ENCODE measurements around the gene MPC1L.

The MPC1L gene

DNA sequence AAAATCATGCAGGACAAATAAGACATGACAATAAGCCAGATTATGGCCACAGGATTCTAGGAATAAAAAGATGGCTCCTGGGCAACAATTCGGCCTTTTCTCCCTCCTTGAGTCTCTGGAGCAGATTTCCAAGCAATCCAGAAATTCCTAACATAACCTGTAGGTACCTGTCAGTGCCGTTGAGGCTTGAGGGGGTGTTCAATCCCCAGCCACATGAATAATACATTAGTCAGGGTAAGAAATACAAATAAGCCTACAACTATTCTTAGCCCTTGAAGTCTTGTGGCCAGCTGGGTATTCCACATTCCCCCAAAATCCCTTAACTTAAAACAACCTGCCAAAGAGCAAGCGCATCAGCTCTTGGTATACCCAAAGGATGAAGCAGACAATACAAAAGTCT is 14.5 kb downstream of the MPC1L start:
- TF ChIP-seq, protein P1, sequence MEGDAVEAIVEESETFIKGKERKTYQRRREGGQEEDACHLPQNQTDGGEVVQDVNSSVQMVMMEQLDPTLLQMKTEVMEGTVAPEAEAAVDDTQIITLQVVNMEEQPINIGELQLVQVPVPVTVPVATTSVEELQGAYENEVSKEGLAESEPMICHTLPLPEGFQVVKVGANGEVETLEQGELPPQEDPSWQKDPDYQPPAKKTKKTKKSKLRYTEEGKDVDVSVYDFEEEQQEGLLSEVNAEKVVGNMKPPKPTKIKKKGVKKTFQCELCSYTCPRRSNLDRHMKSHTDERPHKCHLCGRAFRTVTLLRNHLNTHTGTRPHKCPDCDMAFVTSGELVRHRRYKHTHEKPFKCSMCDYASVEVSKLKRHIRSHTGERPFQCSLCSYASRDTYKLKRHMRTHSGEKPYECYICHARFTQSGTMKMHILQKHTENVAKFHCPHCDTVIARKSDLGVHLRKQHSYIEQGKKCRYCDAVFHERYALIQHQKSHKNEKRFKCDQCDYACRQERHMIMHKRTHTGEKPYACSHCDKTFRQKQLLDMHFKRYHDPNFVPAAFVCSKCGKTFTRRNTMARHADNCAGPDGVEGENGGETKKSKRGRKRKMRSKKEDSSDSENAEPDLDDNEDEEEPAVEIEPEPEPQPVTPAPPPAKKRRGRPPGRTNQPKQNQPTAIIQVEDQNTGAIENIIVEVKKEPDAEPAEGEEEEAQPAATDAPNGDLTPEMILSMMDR (IDR thresholded peaks at IDR 0.05; ENCODE audit: borderline replicate concordance, extremely low read depth, low read length, poor library complexity, severe bottlenecking): no peak
- TF ChIP-seq EZH2 (IDR thresholded peaks at IDR 0.05; ENCODE audit: borderline replicate concordance, low read depth, low read length, severe bottlenecking): no peak
- no peak overlapping the region for H3K4me2 ChIP-seq (ENCODE audit: insufficient read depth, low read length)
- H3K9ac ChIP-seq (ENCODE audit: low read depth, low read length): no peak overlapping the region
- ATAC-seq (ENCODE audit: insufficient read depth, low read depth): no peak
- no peaks in the 10 kb centered on the region for H3K4me1 ChIP-seq (ENCODE audit: insufficient read depth, low read length)
- DNase-seq: no peak
- H3K36me3 ChIP-seq (ENCODE audit: insufficient read depth, low read length): peaks cover 77% of the 10 kb centered on the region
- H4K20me1 ChIP-seq (ENCODE audit: insufficient read depth, low read length): no peaks in the 10 kb centered on the region; the same call in 1 of the 2 replicates
- no peaks in the 10 kb centered on the region for H3K9me3 ChIP-seq (ENCODE audit: insufficient read depth, low read length, severe bottlenecking)
- no peak overlapping the region for H3K4me3 ChIP-seq (ENCODE audit: low read depth in 1 of 2, low read length in 2 of 2)
- H3K27me3 ChIP-seq (ENCODE audit: insufficient read depth, low read length, poor library complexity): no peaks in the 10 kb centered on the region
- no peak overlapping the region for H2AFZ ChIP-seq (ENCODE audit: low read depth, low read length)
- no peak overlapping the region for H3K27ac ChIP-seq (ENCODE audit: low read length)
- peaks cover 26% of the 10 kb centered on the region for H3K79me2 ChIP-seq (ENCODE audit: insufficient read depth, low read length)

DNA sequence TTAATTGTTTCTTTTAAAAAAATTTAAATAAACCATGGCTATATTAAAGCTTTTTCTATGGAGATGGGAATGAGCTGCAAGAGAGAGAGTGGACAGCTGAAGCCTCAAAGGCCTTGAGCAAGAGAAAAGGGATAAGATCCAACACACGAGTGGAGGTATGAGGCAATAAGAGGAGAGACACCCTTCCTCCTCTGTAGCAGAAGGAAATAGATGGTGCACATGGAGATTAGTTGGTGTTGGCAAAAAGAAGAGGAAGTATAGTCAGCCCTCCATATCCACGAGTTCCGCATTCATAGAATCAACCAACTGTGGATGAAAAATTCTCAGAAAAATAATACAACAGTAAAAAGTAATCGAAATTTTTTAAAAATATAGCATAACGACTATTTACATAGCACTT is 20.9 kb downstream of the MPC1L start:
- Histone ChIP-seq H3K27ac (ENCODE audit: low read length) (peak overlapping the region; percentile 99), H3K36me3 (ENCODE audit: insufficient read depth, low read length) (peaks cover 16% of the 10 kb centered on the region), H2AFZ (ENCODE audit: low read depth, low read length) (no peak overlapping the region), H3K79me2 (ENCODE audit: insufficient read depth, low read length) (peaks cover 69% of the 10 kb centered on the region), H3K27me3 (ENCODE audit: insufficient read depth, low read length, poor library complexity) (no peaks in the 10 kb centered on the region), H4K20me1 (ENCODE audit: insufficient read depth, low read length) (peaks cover 7% of the 10 kb centered on the region), H3K4me2 (ENCODE audit: insufficient read depth, low read length) (peak overlapping the region; percentile 97), H3K9ac (ENCODE audit: low read depth, low read length) (peak overlapping the region; percentile 58), H3K4me3 (ENCODE audit: low read depth in 1 of 2, low read length in 2 of 2) (peak overlapping the region; percentile 26 to 81; a peak in 3 of 4 replicates), H3K9me3 (ENCODE audit: insufficient read depth, low read length, severe bottlenecking) (no peaks in the 10 kb centered on the region), H3K4me1 (ENCODE audit: insufficient read depth, low read length) (peaks cover 29% of the 10 kb centered on the region)
- no peak for ATAC-seq (ENCODE audit: insufficient read depth, low read depth)
- TF ChIP-seq EZH2 (IDR thresholded peaks at IDR 0.05; ENCODE audit: borderline replicate concordance, low read depth, low read length, severe bottlenecking): no peak
- TF ChIP-seq, protein P1 (IDR thresholded peaks at IDR 0.05; ENCODE audit: borderline replicate concordance, extremely low read depth, low read length, poor library complexity, severe bottlenecking): no peak
- no peak for DNase-seq

DNA sequence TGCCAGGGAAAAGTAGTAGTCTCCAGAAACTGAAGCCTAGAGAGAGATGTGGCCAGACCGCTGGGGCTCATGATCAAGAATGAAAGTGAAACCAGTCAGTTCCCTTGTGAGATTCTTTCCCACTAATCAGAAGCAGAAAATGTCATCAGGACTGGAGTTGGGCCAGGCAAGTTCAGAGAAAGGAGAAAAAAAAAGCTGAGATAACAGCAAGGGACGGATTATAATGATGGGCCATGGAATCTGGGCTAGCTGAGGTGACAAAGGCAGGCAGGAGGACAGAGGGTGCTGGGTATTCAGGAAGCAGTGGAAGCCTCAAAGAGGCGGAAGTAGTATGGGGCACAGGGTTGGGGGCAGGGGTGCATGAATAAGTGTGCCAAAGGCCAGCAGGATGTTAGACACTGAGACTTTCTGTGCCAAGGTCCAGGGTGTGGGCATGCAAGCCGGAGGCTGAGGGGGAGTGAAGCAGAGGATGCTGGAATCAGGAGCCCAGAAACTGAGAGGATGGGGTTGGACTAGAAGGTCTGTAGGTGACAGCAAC is 21.7 kb downstream of the MPC1L start:
- Histone ChIP-seq H4K20me1 (ENCODE audit: insufficient read depth, low read length) (peaks cover 7% of the 10 kb centered on the region), H3K4me3 (ENCODE audit: low read depth in 1 of 2, low read length in 2 of 2) (peak overlapping the region; percentile 26 to 81), H3K4me2 (ENCODE audit: insufficient read depth, low read length) (peak overlapping the region; percentile 97), H3K4me1 (ENCODE audit: insufficient read depth, low read length) (peaks cover 29% of the 10 kb centered on the region), H2AFZ (ENCODE audit: low read depth, low read length) (peak overlapping the region; percentile 81), H3K79me2 (ENCODE audit: insufficient read depth, low read length) (peaks cover 65% of the 10 kb centered on the region), H3K36me3 (ENCODE audit: insufficient read depth, low read length) (peaks cover 11% of the 10 kb centered on the region), H3K27me3 (ENCODE audit: insufficient read depth, low read length, poor library complexity) (no peaks in the 10 kb centered on the region), H3K9ac (ENCODE audit: low read depth, low read length) (peak overlapping the region; percentile 58), H3K27ac (ENCODE audit: low read length) (peak overlapping the region; percentile 99), H3K9me3 (ENCODE audit: insufficient read depth, low read length, severe bottlenecking) (no peaks in the 10 kb centered on the region)
- DNase-seq (peak; percentile 63), ATAC-seq (ENCODE audit: insufficient read depth, low read depth) (peak; percentile 73)
- TF ChIP-seq EZH2 (IDR thresholded peaks at IDR 0.05; ENCODE audit: borderline replicate concordance, low read depth, low read length, severe bottlenecking): no peak
- TF ChIP-seq, protein P1 (IDR thresholded peaks at IDR 0.05; ENCODE audit: borderline replicate concordance, extremely low read depth, low read length, poor library complexity, severe bottlenecking): no peak
